Gastrocnemius medialis (tissue), 4 donors: Measurements from ENCODE around the gene CNOT4.

Experiments
- POLR2A ChIP-seq, 2 donors: fragments of 450-650 bp; IDR thresholded peaks; one replicate each; pipeline ENCODE4 v1.6.1; 2017; ENCODE audit warnings: antibody characterized with exemption in 2 of 2, mild to moderate bottlenecking in 2 of 2, moderate library complexity in 2 of 2
- TF ChIP-seq, protein P1 (sequence below), 5 experiments: fragments of 450-650 bp in 3 of 5; fragments of 200-600 bp in 2 of 5; sonication (generic) in 2 of 5; IDR thresholded peaks in 4 of 5; conservative IDR thresholded peaks in 1 of 5; 1 replicate in 4 of 5; 2 replicates in 1 of 5; pipeline ENCODE4 v1.5.1; 2016 to 2019; ENCODE audit warnings: antibody characterized with exemption in 5 of 5, mild to moderate bottlenecking in 3 of 5, moderate library complexity in 3 of 5

DNA sequence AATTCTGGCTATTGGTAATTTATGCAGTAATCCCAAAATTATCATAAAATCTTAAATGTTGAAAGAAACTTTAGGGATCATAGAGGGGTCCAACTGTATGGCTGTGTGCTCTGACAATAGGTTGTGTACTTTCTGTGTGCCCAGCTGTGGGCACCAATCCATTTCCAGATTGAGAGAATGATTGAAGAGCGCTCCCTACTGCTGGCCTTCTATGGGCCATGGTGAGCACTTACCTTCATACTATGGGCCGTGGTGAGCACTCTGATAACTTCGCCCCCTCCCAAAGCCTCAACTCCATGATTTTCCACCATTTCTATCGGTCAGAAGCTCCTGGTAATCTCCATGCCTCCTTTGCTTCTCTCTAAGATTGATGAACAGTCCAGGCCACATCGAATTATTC is 157.6 kb downstream of the CNOT4 start:
- TF ChIP-seq, protein P1, sequence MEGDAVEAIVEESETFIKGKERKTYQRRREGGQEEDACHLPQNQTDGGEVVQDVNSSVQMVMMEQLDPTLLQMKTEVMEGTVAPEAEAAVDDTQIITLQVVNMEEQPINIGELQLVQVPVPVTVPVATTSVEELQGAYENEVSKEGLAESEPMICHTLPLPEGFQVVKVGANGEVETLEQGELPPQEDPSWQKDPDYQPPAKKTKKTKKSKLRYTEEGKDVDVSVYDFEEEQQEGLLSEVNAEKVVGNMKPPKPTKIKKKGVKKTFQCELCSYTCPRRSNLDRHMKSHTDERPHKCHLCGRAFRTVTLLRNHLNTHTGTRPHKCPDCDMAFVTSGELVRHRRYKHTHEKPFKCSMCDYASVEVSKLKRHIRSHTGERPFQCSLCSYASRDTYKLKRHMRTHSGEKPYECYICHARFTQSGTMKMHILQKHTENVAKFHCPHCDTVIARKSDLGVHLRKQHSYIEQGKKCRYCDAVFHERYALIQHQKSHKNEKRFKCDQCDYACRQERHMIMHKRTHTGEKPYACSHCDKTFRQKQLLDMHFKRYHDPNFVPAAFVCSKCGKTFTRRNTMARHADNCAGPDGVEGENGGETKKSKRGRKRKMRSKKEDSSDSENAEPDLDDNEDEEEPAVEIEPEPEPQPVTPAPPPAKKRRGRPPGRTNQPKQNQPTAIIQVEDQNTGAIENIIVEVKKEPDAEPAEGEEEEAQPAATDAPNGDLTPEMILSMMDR (IDR thresholded peaks at IDR 0.05 in 4 of 5, conservative IDR thresholded peaks at IDR 0.05 in 1 of 5), result no peak
- TF ChIP-seq POLR2A (IDR thresholded peaks at IDR 0.05), result no peak
